GM12801 (cell line): Measurements from ENCODE around the gene CORIN.

Experiments
- TF ChIP-seq, protein P1 (sequence below): IDR thresholded peaks from one replicate; pipeline ENCODE4 v1.5.1; 2011; ENCODE audit warnings: control low read depth; ENCODE audit not compliant: insufficient read length; ENCODE audit errors: extremely low read depth

The CORIN gene

DNA sequence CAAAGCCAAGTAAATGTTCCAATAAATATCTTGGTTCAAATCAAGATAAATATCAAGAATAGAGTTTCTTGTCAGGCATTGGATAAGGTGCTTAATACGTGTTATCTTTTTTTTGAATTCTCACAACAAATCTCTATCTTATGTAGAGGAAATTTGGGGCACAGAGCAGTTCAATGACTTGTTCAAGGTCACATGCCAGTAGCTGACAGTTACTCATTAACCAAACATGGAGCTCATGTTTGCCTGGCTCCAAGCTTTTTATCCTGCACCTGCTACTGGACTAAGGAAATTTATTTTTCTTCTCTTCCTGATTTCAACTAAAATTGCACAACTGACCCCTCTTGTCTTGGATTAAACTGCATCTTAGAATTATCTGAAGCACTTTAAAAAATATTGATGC lies 276.5 kb downstream of the CORIN start:
- TF ChIP-seq, protein P1, sequence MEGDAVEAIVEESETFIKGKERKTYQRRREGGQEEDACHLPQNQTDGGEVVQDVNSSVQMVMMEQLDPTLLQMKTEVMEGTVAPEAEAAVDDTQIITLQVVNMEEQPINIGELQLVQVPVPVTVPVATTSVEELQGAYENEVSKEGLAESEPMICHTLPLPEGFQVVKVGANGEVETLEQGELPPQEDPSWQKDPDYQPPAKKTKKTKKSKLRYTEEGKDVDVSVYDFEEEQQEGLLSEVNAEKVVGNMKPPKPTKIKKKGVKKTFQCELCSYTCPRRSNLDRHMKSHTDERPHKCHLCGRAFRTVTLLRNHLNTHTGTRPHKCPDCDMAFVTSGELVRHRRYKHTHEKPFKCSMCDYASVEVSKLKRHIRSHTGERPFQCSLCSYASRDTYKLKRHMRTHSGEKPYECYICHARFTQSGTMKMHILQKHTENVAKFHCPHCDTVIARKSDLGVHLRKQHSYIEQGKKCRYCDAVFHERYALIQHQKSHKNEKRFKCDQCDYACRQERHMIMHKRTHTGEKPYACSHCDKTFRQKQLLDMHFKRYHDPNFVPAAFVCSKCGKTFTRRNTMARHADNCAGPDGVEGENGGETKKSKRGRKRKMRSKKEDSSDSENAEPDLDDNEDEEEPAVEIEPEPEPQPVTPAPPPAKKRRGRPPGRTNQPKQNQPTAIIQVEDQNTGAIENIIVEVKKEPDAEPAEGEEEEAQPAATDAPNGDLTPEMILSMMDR: no peak

DNA sequence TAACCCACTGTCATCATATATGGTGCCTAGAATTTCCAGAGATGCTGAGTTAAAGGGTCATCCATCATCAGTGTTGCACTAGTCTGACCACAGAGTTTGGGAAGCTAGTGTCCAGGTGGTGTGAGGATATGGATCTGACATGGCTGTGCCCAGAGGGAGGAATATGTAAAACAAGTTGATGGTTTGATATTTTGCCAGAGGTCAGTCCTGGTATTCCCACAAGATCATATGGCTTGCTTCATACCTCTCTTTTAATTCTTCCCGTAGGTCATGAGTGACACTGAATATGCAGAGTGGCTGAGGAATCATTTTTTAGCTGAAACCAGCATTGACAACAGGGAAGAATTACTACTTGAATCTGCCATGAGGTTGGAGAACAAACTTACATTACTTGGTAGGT lies 277.2 kb downstream of the CORIN start:
- TF ChIP-seq, protein P1: no peak

DNA sequence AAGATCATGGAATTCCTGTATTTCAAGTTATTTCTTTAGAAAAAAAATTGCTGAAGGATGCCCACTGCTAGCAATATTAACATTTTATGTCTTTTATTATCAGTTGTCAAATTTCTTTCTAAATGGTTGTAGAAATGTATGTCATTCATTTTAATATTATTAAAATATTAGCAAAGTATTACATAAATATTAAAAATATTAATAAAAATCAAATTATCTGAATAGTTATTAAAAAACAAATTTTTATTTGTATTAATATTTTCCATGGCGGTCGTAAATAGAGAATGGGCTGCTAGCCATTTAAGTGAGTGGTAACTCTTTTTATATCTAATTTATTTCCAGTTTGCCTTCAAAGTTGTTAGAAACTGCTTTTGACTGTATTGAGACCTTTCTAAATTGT lies 280.6 kb downstream of the CORIN start:
- TF ChIP-seq, protein P1: no peak

DNA sequence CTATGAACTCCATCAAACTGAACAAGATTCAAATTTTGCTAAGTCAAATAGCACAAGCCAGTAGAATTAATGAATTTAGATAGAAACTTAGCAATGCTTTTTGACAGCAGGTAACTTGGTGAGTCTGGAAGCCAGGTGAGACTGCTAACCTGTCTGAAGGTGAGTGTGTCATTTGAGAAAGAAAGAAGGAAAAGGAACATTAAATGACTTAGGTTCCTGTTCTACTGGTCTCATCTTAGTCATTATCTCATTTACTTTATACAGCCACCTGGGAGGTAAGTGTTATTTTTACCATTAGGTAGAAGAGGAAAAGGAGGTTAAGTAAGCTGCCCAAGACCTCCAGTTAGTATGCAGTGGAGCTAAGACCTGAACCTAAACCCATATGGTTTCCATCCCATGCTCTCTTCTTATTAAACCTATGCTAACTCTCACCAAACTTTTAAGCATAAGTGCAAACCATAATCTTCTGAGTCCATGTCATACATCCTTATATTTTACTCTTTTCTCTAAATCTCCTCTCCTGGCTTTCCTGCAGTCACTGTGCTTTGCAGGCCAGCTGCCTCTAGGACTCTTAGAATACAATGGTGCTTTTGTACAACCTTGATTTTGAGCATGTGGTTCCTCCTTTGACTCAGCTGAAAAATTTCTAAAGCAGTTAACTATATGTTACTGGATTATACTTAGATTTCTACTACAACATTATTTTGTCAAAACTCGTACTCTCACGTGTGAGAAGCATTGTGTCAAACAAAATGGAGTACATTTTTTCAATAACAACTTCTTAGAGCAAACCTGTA lies 284.3 kb downstream of the CORIN start:
- TF ChIP-seq, protein P1: no peak

DNA sequence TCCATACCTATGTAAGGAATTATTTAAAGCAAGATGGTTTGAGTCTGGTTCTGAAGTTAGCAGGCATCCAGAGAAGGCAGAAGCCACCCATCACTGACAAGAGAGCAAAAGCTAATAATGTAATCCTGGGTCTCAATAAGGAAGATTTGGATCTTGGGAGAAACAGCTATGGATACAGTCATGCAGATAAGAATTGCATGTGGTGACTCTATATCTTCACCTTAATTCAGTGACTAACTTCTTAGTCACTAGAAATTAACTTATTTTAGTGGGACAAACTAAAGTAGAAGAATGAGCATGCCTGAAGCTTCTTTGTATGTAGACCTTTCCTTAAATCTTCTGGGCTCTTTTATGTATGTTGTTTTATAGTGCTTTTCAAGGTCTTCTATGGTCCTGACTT lies 286.2 kb downstream of the CORIN start:
- TF ChIP-seq, protein P1: no peak

DNA sequence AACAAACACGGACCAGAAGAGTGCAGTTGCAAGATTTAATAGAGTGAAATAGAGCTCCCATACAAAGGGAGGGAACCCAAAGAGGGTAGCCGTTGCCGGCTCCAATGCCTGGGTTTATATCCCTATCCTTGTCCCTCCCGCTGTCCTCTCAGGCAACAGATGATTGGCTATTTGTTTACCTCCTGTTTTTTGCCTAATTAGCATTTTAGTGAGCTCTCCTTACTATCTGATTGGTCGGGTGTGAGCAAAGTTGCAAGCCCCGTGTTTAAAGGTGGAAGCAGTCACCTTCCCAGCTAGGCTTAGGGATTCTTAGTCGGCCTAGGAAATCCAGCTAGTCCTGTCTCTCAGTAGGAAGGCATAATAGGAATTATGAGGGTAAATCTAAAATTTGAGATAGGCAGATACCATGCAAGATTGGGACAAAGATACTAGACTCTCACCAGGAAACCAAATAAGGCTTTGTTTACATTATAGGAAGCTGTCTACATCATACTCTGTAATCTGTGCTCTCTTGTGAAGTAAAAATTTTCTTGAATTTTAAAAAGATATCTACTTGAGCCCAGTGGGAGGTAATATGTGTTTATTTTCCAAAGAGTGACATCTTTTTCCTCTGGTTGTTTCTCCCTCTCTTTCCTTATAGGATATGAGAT lies 286.8 kb downstream of the CORIN start:
- TF ChIP-seq, protein P1: no peak
